H9 (cell line): ENCODE results near the gene NOL7. TPM values are rescaled to one million over a fixed set of nuclear protein-coding genes. Genes with fewer than 3 reads are reported as not detected.

Experiments
- DNase-seq: peaks from one replicate; pipeline ENCODE4 v3.0.0-alpha.2; 2017
- H2AFZ ChIP-seq: one replicate; pipeline ENCODE4 v1.6.1; 2013; ENCODE audit warnings: mild to moderate bottlenecking, low read length, control low read depth, moderate library complexity
- H2AK5ac ChIP-seq: 2 replicates; pipeline ENCODE4 v1.6.1; 2013; ENCODE audit warnings: low read length, control low read depth, mixed read lengths; ENCODE audit not compliant: insufficient read length
- H2BK120ac ChIP-seq: one replicate; pipeline ENCODE4 v1.6.1; 2013; ENCODE audit warnings: low read depth, mild to moderate bottlenecking, low read length, control low read depth, inconsistent platforms; ENCODE audit not compliant: poor library complexity, severe bottlenecking
- H2BK12ac ChIP-seq: 2 replicates; pipeline ENCODE4 v1.6.1; 2013; ENCODE audit warnings: low read length, control low read depth, mixed read lengths, low read depth; ENCODE audit not compliant: insufficient read length
- H2BK15ac ChIP-seq: 2 replicates; pipeline ENCODE4 v1.6.1; 2013; ENCODE audit warnings: low read depth, low read length, control low read depth
- H2BK20ac ChIP-seq: one replicate; pipeline ENCODE4 v1.6.1; 2013; ENCODE audit warnings: low read depth, mild to moderate bottlenecking, low read length, control low read depth, inconsistent platforms; ENCODE audit not compliant: poor library complexity, severe bottlenecking
- H2BK5ac ChIP-seq: 2 replicates; pipeline ENCODE4 v1.6.1; 2013; ENCODE audit warnings: low read length, control low read depth, mixed read lengths; ENCODE audit not compliant: insufficient read length
- H3K14ac ChIP-seq: 2 replicates; pipeline ENCODE4 v1.6.1; 2013; ENCODE audit warnings: low read length, control low read depth; ENCODE audit not compliant: insufficient read depth
- H3K18ac ChIP-seq: 2 replicates; pipeline ENCODE4 v1.6.1; 2013; ENCODE audit warnings: low read depth, mild to moderate bottlenecking, mixed read lengths, low read length, control low read depth; ENCODE audit not compliant: insufficient read length
- H3K23ac ChIP-seq: 2 replicates; pipeline ENCODE4 v1.6.1; 2013; ENCODE audit warnings: low read length, control low read depth, mixed read lengths, low read depth; ENCODE audit not compliant: insufficient read length
- H3K23me2 ChIP-seq: 2 replicates; pipeline ENCODE4 v1.6.1; 2013; ENCODE audit warnings: low read depth, mild to moderate bottlenecking, mixed read lengths, low read length, control low read depth; ENCODE audit not compliant: insufficient read length, poor library complexity, severe bottlenecking
- H3K27ac ChIP-seq: 2 replicates; pipeline ENCODE4 v1.5.1; 2013; ENCODE audit warnings: low read length, control low read depth, mixed read lengths, low read depth; ENCODE audit not compliant: insufficient read length
- H3K27me3 ChIP-seq: 2 replicates; pipeline ENCODE4 v1.6.1; 2013; ENCODE audit warnings: low read length, control low read depth, inconsistent platforms; ENCODE audit not compliant: insufficient read depth
- H3K4ac ChIP-seq: 2 replicates; pipeline ENCODE4 v1.6.1; 2013; ENCODE audit warnings: low read depth, mild to moderate bottlenecking, control low read depth, inconsistent platforms, low read length, moderate library complexity
- H3K4me1 ChIP-seq: 2 replicates; pipeline ENCODE4 v1.6.1; 2013; ENCODE audit warnings: low read length, control low read depth, inconsistent platforms; ENCODE audit not compliant: insufficient read depth
- H3K4me2 ChIP-seq: 2 replicates; pipeline ENCODE4 v1.6.1; 2013; ENCODE audit warnings: low read length, control low read depth, mixed read lengths; ENCODE audit not compliant: insufficient read length, insufficient read depth
- H3K56ac ChIP-seq: 2 replicates; pipeline ENCODE4 v1.6.1; 2013; ENCODE audit warnings: low read depth, mild to moderate bottlenecking, mixed read lengths, low read length, control low read depth; ENCODE audit not compliant: insufficient read length
- H3K79me1 ChIP-seq: 2 replicates; pipeline ENCODE4 v1.6.1; 2013; ENCODE audit warnings: low read depth, mild to moderate bottlenecking, moderate library complexity, low read length, control low read depth, inconsistent platforms; ENCODE audit not compliant: insufficient read depth, poor library complexity, severe bottlenecking
- H3K79me2 ChIP-seq: 2 replicates; pipeline ENCODE4 v1.6.1; 2013; ENCODE audit warnings: low read length, control low read depth, inconsistent platforms; ENCODE audit not compliant: insufficient read depth
- H3K9ac ChIP-seq: 2 replicates; pipeline ENCODE4 v1.6.1; 2013; ENCODE audit warnings: low read length, control low read depth, mixed read lengths; ENCODE audit not compliant: insufficient read length; ENCODE audit errors: extremely low read depth
- H3K9me3 ChIP-seq: one replicate; pipeline ENCODE4 v1.6.1; 2013; ENCODE audit warnings: low read depth, low read length, inconsistent platforms; ENCODE audit not compliant: control insufficient read depth
- H3T11ph ChIP-seq: one replicate; pipeline ENCODE4 v1.6.1; 2013; ENCODE audit warnings: mild to moderate bottlenecking, low read length, control low read depth, inconsistent platforms
- H4K20me1 ChIP-seq: one replicate; pipeline ENCODE4 v1.6.1; 2013; ENCODE audit not compliant: control insufficient read depth, insufficient read length, insufficient read depth
- H4K5ac ChIP-seq: 2 replicates; pipeline ENCODE4 v1.6.1; 2013; ENCODE audit warnings: low read depth, mild to moderate bottlenecking, mixed read lengths, low read length, control low read depth; ENCODE audit not compliant: insufficient read length
- H4K8ac ChIP-seq: replicated peaks from 2 replicates; pipeline ENCODE4 v1.6.1; 2013; ENCODE audit warnings: low read length, control low read depth, mixed read lengths, low read depth; ENCODE audit not compliant: insufficient read length
- H4K91ac ChIP-seq: 2 replicates; pipeline ENCODE4 v1.6.1; 2013; ENCODE audit warnings: low read depth, mild to moderate bottlenecking, moderate library complexity, mixed read lengths, low read length, control low read depth; ENCODE audit not compliant: insufficient read length
- H3K27ac Mint-ChIP-seq, 3 experiments: 2 replicates in 2 of 3; 3 replicates in 1 of 3; pipeline ENCODE4 v1.8.0; 2020 to 2021; ENCODE audit warnings: mixed read lengths in 3 of 3, mild to moderate bottlenecking in 1 of 3, moderate library complexity in 1 of 3
- H3K27me3 Mint-ChIP-seq: 2 replicates; pipeline ENCODE4 v1.8.0; 2021; ENCODE audit warnings: low read depth, mild to moderate bottlenecking, moderate library complexity, mixed read lengths
- H3K36me3 Mint-ChIP-seq, 3 experiments: 2 replicates in 2 of 3; 3 replicates in 1 of 3; pipeline ENCODE4 v1.8.0; 2020 to 2021; ENCODE audit warnings: low read depth in 3 of 3, mixed read lengths in 3 of 3; ENCODE audit not compliant: insufficient read depth in 1 of 3
- H3K4me1 Mint-ChIP-seq, 2 experiments: 2 replicates each; pipeline ENCODE4 v1.8.0; 2020; ENCODE audit warnings: mixed read lengths in 2 of 2
- H3K4me3 Mint-ChIP-seq, 2 experiments: 2 replicates in 1 of 2; 3 replicates in 1 of 2; pipeline ENCODE4 v1.8.0; 2020 to 2021; ENCODE audit warnings: mild to moderate bottlenecking in 2 of 2, mixed read lengths in 2 of 2, moderate library complexity in 1 of 2
- H3K9me3 Mint-ChIP-seq, 2 experiments: 2 replicates in 1 of 2; 3 replicates in 1 of 2; pipeline ENCODE4 v1.8.0; 2020; ENCODE audit warnings: mild to moderate bottlenecking in 2 of 2, mixed read lengths in 2 of 2, moderate library complexity in 1 of 2
- WGBS: extraction: QIAGEN DNeasy Blood & Tissue Kit; methylation state at CpG from one replicate; pipeline ENCODE4 v1.1.7; 2013; ENCODE audit warnings: missing lambda C conversion rate, low lambda C conversion rate, mixed read lengths; ENCODE audit not compliant: insufficient read length; ENCODE audit errors: extremely low coverage; 5-methylcytosine and 5-hydroxymethylcytosine counted together
- total RNA-seq: library from RNA; stranded (reverse); gene quantifications from 2 replicates; pipeline ENCODE4 v1.2.1, GENCODE V29; 2021
- TF ChIP-seq, protein P1 (sequence below): fragments of 200-600 bp; sonication (generic); conservative IDR thresholded peaks from 3 replicates; pipeline ENCODE4 v1.8.0; 2021; ENCODE audit warnings: antibody characterized with exemption, mild to moderate bottlenecking

The NOL7 gene
- total RNA-seq, 1 experiment from 2014 or later = 72.1 TPM

- Histone ChIP-seq H3K9me3 (no peaks in the 10 kb centered on the region), H2BK20ac (no peak overlapping the region), H3K9ac (no peak overlapping the region), H2BK120ac (no peak overlapping the region), H2BK5ac (no peak overlapping the region), H3K79me1 (no peaks in the 10 kb centered on the region), H3K23ac (no peak overlapping the region), H4K8ac (no peak overlapping the region), H3K56ac (no peak overlapping the region), H4K20me1 (no peaks in the 10 kb centered on the region), H2AFZ (no peak overlapping the region), H3K18ac (no peak overlapping the region), H3T11ph (no peak overlapping the region), H2BK12ac (no peak overlapping the region), H4K5ac (no peak overlapping the region), H3K4me1 (no peaks in the 10 kb centered on the region), H3K79me2 (no peaks in the 10 kb centered on the region), H2BK15ac (no peak overlapping the region), H4K91ac (no peak overlapping the region), H3K4ac (no peak overlapping the region), H3K27ac (no peak overlapping the region), H3K4me2 (no peak overlapping the region), H3K23me2 (no peaks in the 10 kb centered on the region), H2AK5ac (no peak overlapping the region), H3K27me3 (no peaks in the 10 kb centered on the region), H3K14ac (no peak overlapping the region)
- no peak for DNase-seq
- peaks cover 0 to 2% of the 10 kb centered on the region in 2 experiments; a peak in 2 of 5 replicates for H3K9me3 Mint-ChIP-seq
- TF ChIP-seq, protein P1, sequence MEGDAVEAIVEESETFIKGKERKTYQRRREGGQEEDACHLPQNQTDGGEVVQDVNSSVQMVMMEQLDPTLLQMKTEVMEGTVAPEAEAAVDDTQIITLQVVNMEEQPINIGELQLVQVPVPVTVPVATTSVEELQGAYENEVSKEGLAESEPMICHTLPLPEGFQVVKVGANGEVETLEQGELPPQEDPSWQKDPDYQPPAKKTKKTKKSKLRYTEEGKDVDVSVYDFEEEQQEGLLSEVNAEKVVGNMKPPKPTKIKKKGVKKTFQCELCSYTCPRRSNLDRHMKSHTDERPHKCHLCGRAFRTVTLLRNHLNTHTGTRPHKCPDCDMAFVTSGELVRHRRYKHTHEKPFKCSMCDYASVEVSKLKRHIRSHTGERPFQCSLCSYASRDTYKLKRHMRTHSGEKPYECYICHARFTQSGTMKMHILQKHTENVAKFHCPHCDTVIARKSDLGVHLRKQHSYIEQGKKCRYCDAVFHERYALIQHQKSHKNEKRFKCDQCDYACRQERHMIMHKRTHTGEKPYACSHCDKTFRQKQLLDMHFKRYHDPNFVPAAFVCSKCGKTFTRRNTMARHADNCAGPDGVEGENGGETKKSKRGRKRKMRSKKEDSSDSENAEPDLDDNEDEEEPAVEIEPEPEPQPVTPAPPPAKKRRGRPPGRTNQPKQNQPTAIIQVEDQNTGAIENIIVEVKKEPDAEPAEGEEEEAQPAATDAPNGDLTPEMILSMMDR = no peak
- no peak overlapping the region for H3K27ac Mint-ChIP-seq
- peaks cover 14 to 44% (median 41%) of the 10 kb centered on the region in 3 experiments; a peak in 6 of 7 replicates for H3K36me3 Mint-ChIP-seq
- no peaks in the 10 kb centered on the region for H3K27me3 Mint-ChIP-seq
- WGBS = no CpG with 5 or more reads among the region's 2 CpGs
- no peaks in the 10 kb centered on the region for H3K4me1 Mint-ChIP-seq
- H3K4me3 Mint-ChIP-seq = no peak overlapping the region
These were observed 10.4 kb upstream of the NOL7 start for GRCh38 chr6:13604546-13605416.
